Right atrium auricular region (tissue), 2 donors: ENCODE data around the gene CLDN9. TPM values are rescaled to one million over a fixed set of nuclear protein-coding genes. Genes with fewer than 3 reads are reported as not detected.

ENCODE experiments used
- DNase-seq: peaks from one replicate; pipeline ENCODE4 v3.0.0-alpha.2; 2019; ENCODE audit warnings: low spot score
- H3K27ac ChIP-seq, 2 donors: fragments of 200-600 bp; sonication (generic); 1 replicate in 1 of 2; 2 replicates in 1 of 2; pipeline ENCODE4 v1.5.1; 2016 to 2019
- H3K27me3 ChIP-seq, 2 donors: fragments of 200-600 bp; sonication (generic); one replicate each; pipeline versions ENCODE4 v1.5.1 to v1.6.0; 2017 to 2019
- H3K36me3 ChIP-seq: fragments of 200-600 bp; sonication (generic); one replicate; pipeline ENCODE4 v1.5.1; 2016
- H3K4me1 ChIP-seq, 2 donors: fragments of 200-600 bp; sonication (generic); one replicate each; pipeline versions ENCODE4 v1.5.1 to v1.6.0; 2017 to 2019
- H3K4me3 ChIP-seq, 2 donors: fragments of 200-600 bp; sonication (generic); 1 replicate in 1 of 2; 2 replicates in 1 of 2; pipeline ENCODE4 v1.5.1; 2017 to 2019; ENCODE audit warnings: mild to moderate bottlenecking in 1 of 2, moderate library complexity in 1 of 2
- H3K9me3 ChIP-seq, 2 donors: fragments of 200-600 bp; sonication (generic); one replicate each; pipeline ENCODE4 v1.5.1; 2019
- CTCF ChIP-seq, 2 donors: fragments of 200-600 bp; sonication (generic); IDR thresholded peaks; one replicate each; pipeline ENCODE4 v1.5.1; 2019; ENCODE audit warnings: antibody characterized with exemption in 2 of 2
- total RNA-seq, 2 donors: library from RNA; depleted of rRNA; stranded (reverse); fragments of >200 nt; gene quantifications; one replicate each; pipeline ENCODE4 v1.1.0, GENCODE V29; 2016

Gene CLDN9
- total RNA-seq, 2 donors from 2014 or later = 0.39 TPM; not detected in 1

- Histone ChIP-seq H3K4me3 (peak overlapping the region in 1 of 2 donors; percentile 28), H3K4me1 (peaks cover 0 to 66% of the 10 kb centered on the region in 2 donors), H3K27me3 (peaks cover 40 to 51% of the 10 kb centered on the region in 2 donors), H3K9me3 (no peaks in the 10 kb centered on the region), H3K36me3 (no peaks in the 10 kb centered on the region), H3K27ac (no peak overlapping the region)
- no peak for DNase-seq
- no peak for TF ChIP-seq CTCF (IDR thresholded peaks at IDR 0.05)
These were observed 46.5 kb upstream of the CLDN9 start for GRCh38 chr16:2966043-2966807.

- Histone ChIP-seq H3K4me3 (peak overlapping the region in 1 of 2 donors; percentile 28), H3K27me3 (peaks cover 40 to 51% of the 10 kb centered on the region in 2 donors), H3K9me3 (no peaks in the 10 kb centered on the region), H3K4me1 (peaks cover 0 to 66% of the 10 kb centered on the region in 2 donors), H3K36me3 (no peaks in the 10 kb centered on the region), H3K27ac (no peak overlapping the region)
- DNase-seq = no peak
- TF ChIP-seq CTCF (IDR thresholded peaks at IDR 0.05) = no peak
These were observed 45.9 kb upstream of the CLDN9 start for GRCh38 chr16:2966808-2967191.

GRCh38 chr16:2967211-2967631, 45.5 kb upstream of the CLDN9 start:
- no peak for DNase-seq
- Histone ChIP-seq H3K36me3 (no peaks in the 10 kb centered on the region), H3K4me1 (peaks cover 0 to 66% of the 10 kb centered on the region in 2 donors), H3K27me3 (peaks cover 37 to 51% of the 10 kb centered on the region in 2 donors), H3K9me3 (no peaks in the 10 kb centered on the region), H3K27ac (no peak overlapping the region), H3K4me3 (peak overlapping the region in 1 of 2 donors; percentile 28)
- no peak for TF ChIP-seq CTCF (IDR thresholded peaks at IDR 0.05)

GRCh38 chr16:2967721-2968161, 45.0 kb upstream of the CLDN9 start:
- DNase-seq = no peak
- no peaks in the 10 kb centered on the region for H3K36me3 ChIP-seq
- H3K4me3 ChIP-seq = no peak overlapping the region
- no peaks in the 10 kb centered on the region for H3K9me3 ChIP-seq
- H3K4me1 ChIP-seq = peaks cover 0 to 66% of the 10 kb centered on the region in 2 donors
- no peak overlapping the region for H3K27ac ChIP-seq
- no peak for TF ChIP-seq CTCF (IDR thresholded peaks at IDR 0.05)
- peaks cover 31 to 50% of the 10 kb centered on the region in 2 donors for H3K27me3 ChIP-seq

- H3K27me3 ChIP-seq = peaks cover 27 to 43% of the 10 kb centered on the region in 2 donors
- peaks cover 0 to 65% of the 10 kb centered on the region in 2 donors for H3K4me1 ChIP-seq
- peak overlapping the region in 1 of 2 donors; percentile 35 for H3K27ac ChIP-seq
- TF ChIP-seq CTCF (IDR thresholded peaks at IDR 0.05) = no peak
- H3K36me3 ChIP-seq = no peaks in the 10 kb centered on the region
- DNase-seq = no peak
- H3K9me3 ChIP-seq = no peaks in the 10 kb centered on the region
- H3K4me3 ChIP-seq = peak overlapping the region; percentile 58 to 75
These were observed 44.4 kb upstream of the CLDN9 start for GRCh38 chr16:2968368-2968737.
